CD4-positive, alpha-beta T cell (primary cell): Measurements from ENCODE around the gene OASL. TPM values are rescaled to one million over a fixed set of nuclear protein-coding genes. Genes with fewer than 3 reads are reported as not detected.

Experiments
- ATAC-seq: fragments of 200-7000 bp; cut with Tn5 transposase; one replicate; pipeline ENCODE4 v1.10.0; 2022; ENCODE audit warnings: mild to moderate bottlenecking; ENCODE audit not compliant: poor library complexity
- CTCF ChIA-PET: fragments of 350-600 bp; sonication (Branson Sonifier 250); formaldehyde crosslinking; loops from one replicate; lab custom pipeline; 2021; ENCODE audit warnings: antibody characterized with exemption, inconsistent platforms; lab: Charles Lee
- POLR2A ChIA-PET: fragments of 350-600 bp; sonication (Branson Sonifier 250); formaldehyde crosslinking; loops from one replicate; lab custom pipeline; 2021; ENCODE audit warnings: antibody characterized with exemption, inconsistent platforms; lab: Charles Lee
- DNase-seq, 14 experiments: peaks; one replicate each; pipeline ENCODE4 v3.0.0-alpha.2; 2013 to 2020; ENCODE audit warnings: mixed read lengths in 2 of 14
- H3K27ac ChIP-seq, 2 donors: one replicate each; pipeline versions ENCODE4 v1.5.1 to v1.7.0; 2013; ENCODE audit warnings: low read length in 2 of 2, low read depth in 1 of 2, mild to moderate bottlenecking in 1 of 2
- H3K27me3 ChIP-seq, 2 experiments: 1 replicate in 1 of 2; 2 replicates in 1 of 2; pipeline versions ENCODE4 v1.6.1 to v1.7.0; 2013; ENCODE audit warnings: low read length in 2 of 2, control low read depth in 1 of 2, mild to moderate bottlenecking in 1 of 2, moderate library complexity in 1 of 2; ENCODE audit not compliant: insufficient read depth in 2 of 2, control insufficient read depth in 1 of 2
- H3K36me3 ChIP-seq: one replicate; pipeline ENCODE4 v1.6.1; 2013; ENCODE audit warnings: low read length, control low read depth; ENCODE audit not compliant: insufficient read depth
- H3K4me1 ChIP-seq: one replicate; pipeline ENCODE4 v1.6.1; 2013; ENCODE audit warnings: low read length, control low read depth; ENCODE audit not compliant: insufficient read depth
- H3K4me3 ChIP-seq: one replicate; pipeline ENCODE4 v1.5.1; 2013; ENCODE audit warnings: mild to moderate bottlenecking, low read length, moderate library complexity
- H3K9me3 ChIP-seq, 2 experiments: 1 replicate in 1 of 2; 2 replicates in 1 of 2; pipeline versions ENCODE4 v1.6.1 to v1.7.0; 2013; ENCODE audit warnings: low read length in 2 of 2, mild to moderate bottlenecking in 2 of 2, control low read depth in 1 of 2, moderate library complexity in 1 of 2; ENCODE audit not compliant: control insufficient read depth in 1 of 2, insufficient read depth in 1 of 2
- H3K27ac Mint-ChIP-seq: one replicate; pipeline ENCODE4 v1.8.0; 2020; ENCODE audit warnings: mixed read lengths
- H3K27me3 Mint-ChIP-seq: one replicate; pipeline ENCODE4 v1.8.0; 2021; ENCODE audit warnings: mixed read lengths
- H3K36me3 Mint-ChIP-seq: one replicate; pipeline ENCODE4 v1.8.0; 2021; ENCODE audit warnings: low read depth, mixed read lengths
- H3K4me1 Mint-ChIP-seq: one replicate; pipeline ENCODE4 v1.8.0; 2021; ENCODE audit warnings: low read depth, mixed read lengths
- H3K4me3 Mint-ChIP-seq: one replicate; pipeline ENCODE4 v1.8.0; 2020; ENCODE audit warnings: mild to moderate bottlenecking, mixed read lengths
- H3K9me3 Mint-ChIP-seq: one replicate; pipeline ENCODE4 v1.8.0; 2020; ENCODE audit warnings: mixed read lengths
- CTCF ChIP-seq: fragments of 200-600 bp; IDR thresholded peaks from one replicate; pipeline ENCODE4 v1.8.0; 2022; ENCODE audit warnings: antibody characterized with exemption, mild to moderate bottlenecking
- intact Hi-C, 2 experiments: fragments of 100-400 bp; cut with DNase I in 1 of 2; cut with micrococcal nuclease in 1 of 2; formaldehyde crosslinking; loops; one replicate each; pipeline versions ENCODE4 v1.15.1 to v1.9.0; 2023 to 2025; cut with DNase I, micrococcal nuclease
- total RNA-seq, 174 experiments: library from RNA in 2 of 174; stranded (reverse) in 2 of 174; gene quantifications; one replicate each; pipeline ENCODE4 v1.2.3 and lab custom pipeline; 2021 to 2026

OASL gene
- total RNA-seq, 2 experiments from 2014 or later: 33.0 to 34.7 TPM

- ChIA-PET CTCF (no interaction called here), POLR2A (no interaction called here)
- no peak overlapping the region for H3K4me3 ChIP-seq
- TF ChIP-seq CTCF: no peak
- DNase-seq (no peak), ATAC-seq (no peak)
- H3K36me3 ChIP-seq: no peaks in the 10 kb centered on the region
- no peaks in the 10 kb centered on the region for H3K9me3 ChIP-seq
- Mint-ChIP-seq H3K9me3 (no peaks in the 10 kb centered on the region), H3K4me1 (no peaks in the 10 kb centered on the region), H3K4me3 (no peak overlapping the region), H3K27me3 (no peaks in the 10 kb centered on the region), H3K36me3 (no peaks in the 10 kb centered on the region), H3K27ac (no peak overlapping the region)
- peaks cover 0 to 3% of the 10 kb centered on the region in 2 experiments for H3K27me3 ChIP-seq
- H3K27ac ChIP-seq: no peak overlapping the region
- no peaks in the 10 kb centered on the region for H3K4me1 ChIP-seq
- intact Hi-C loops: no loop called here
Measured at GRCh38 chr12:120988234-120988633, 50.8 kb downstream of the OASL start.

- ChIA-PET CTCF (no interaction called here), POLR2A (interaction anchor here (0.6 kb wide), 1 partner anchor 186 kb away, joined by 3 read pairs; no protein-coding TSS in a partner anchor)
- H3K4me3 Mint-ChIP-seq: no peak overlapping the region
- ATAC-seq (no peak), DNase-seq (no peak)
- no peak overlapping the region for H3K27ac Mint-ChIP-seq
- Histone ChIP-seq H3K27me3 (peaks cover 0 to 3% of the 10 kb centered on the region in 2 experiments), H3K4me3 (no peak overlapping the region), H3K9me3 (no peaks in the 10 kb centered on the region), H3K36me3 (no peaks in the 10 kb centered on the region), H3K4me1 (no peaks in the 10 kb centered on the region), H3K27ac (no peak overlapping the region)
- H3K36me3 Mint-ChIP-seq: no peaks in the 10 kb centered on the region
- intact Hi-C loops: no loop called here
- no peaks in the 10 kb centered on the region for H3K9me3 Mint-ChIP-seq
- H3K27me3 Mint-ChIP-seq: no peaks in the 10 kb centered on the region
- no peak for TF ChIP-seq CTCF
- H3K4me1 Mint-ChIP-seq: no peaks in the 10 kb centered on the region
Measured at GRCh38 chr12:120984351-120984898, 54.6 kb downstream of the OASL start.

- no peaks in the 10 kb centered on the region for H3K9me3 ChIP-seq
- CTCF ChIA-PET: no interaction called here
- H3K4me3 ChIP-seq: no peak overlapping the region
- no peak for TF ChIP-seq CTCF
- no peaks in the 10 kb centered on the region for H3K36me3 Mint-ChIP-seq
- no peaks in the 10 kb centered on the region for H3K4me1 Mint-ChIP-seq
- no peaks in the 10 kb centered on the region for H3K9me3 Mint-ChIP-seq
- H3K27ac Mint-ChIP-seq: no peak overlapping the region
- H3K4me3 Mint-ChIP-seq: no peak overlapping the region
- H3K27ac ChIP-seq: no peak overlapping the region
- no peaks in the 10 kb centered on the region for H3K4me1 ChIP-seq
- DNase-seq (no peak), ATAC-seq (no peak)
- intact Hi-C loops: no loop called here
- no peaks in the 10 kb centered on the region for H3K27me3 Mint-ChIP-seq
- H3K27me3 ChIP-seq: peaks cover 0 to 3% of the 10 kb centered on the region in 2 experiments
- H3K36me3 ChIP-seq: no peaks in the 10 kb centered on the region
- POLR2A ChIA-PET: no interaction called here
Measured at GRCh38 chr12:120983759-120984158, 55.3 kb downstream of the OASL start.
